Duodenal mucosa (tissue), 2 donors: Measurements from ENCODE around the gene TRPV6.

ENCODE experiments used
- H3K27ac ChIP-seq: one replicate; pipeline ENCODE4 v1.7.0; 2013; ENCODE audit warnings: low read depth, low read length
- H3K27me3 ChIP-seq, 2 donors: one replicate each; pipeline ENCODE4 v1.7.0; 2013; ENCODE audit warnings: low read length in 2 of 2, control low read depth in 1 of 2; ENCODE audit not compliant: insufficient read depth in 2 of 2, control insufficient read depth in 1 of 2
- H3K36me3 ChIP-seq, 2 donors: one replicate each; pipeline ENCODE4 v1.7.0; 2013; ENCODE audit warnings: low read length in 2 of 2, control low read depth in 1 of 2; ENCODE audit not compliant: insufficient read depth in 2 of 2, control insufficient read depth in 1 of 2
- H3K4me1 ChIP-seq, 2 donors: one replicate each; pipeline ENCODE4 v1.7.0; 2013; ENCODE audit warnings: low read length in 2 of 2, control low read depth in 1 of 2; ENCODE audit not compliant: insufficient read depth in 2 of 2, control insufficient read depth in 1 of 2
- H3K4me3 ChIP-seq, 2 donors: one replicate each; pipeline ENCODE4 v1.7.0; 2013; ENCODE audit warnings: low read length in 2 of 2, low read depth in 1 of 2
- H3K9ac ChIP-seq, 2 donors: one replicate each; pipeline ENCODE4 v1.7.0; 2013; ENCODE audit warnings: low read length in 2 of 2, low read depth in 1 of 2
- H3K9me3 ChIP-seq, 2 donors: one replicate each; pipeline ENCODE4 v1.7.0; 2013; ENCODE audit warnings: low read length in 2 of 2, control low read depth in 1 of 2; ENCODE audit not compliant: control insufficient read depth in 1 of 2

TRPV6 gene

DNA sequence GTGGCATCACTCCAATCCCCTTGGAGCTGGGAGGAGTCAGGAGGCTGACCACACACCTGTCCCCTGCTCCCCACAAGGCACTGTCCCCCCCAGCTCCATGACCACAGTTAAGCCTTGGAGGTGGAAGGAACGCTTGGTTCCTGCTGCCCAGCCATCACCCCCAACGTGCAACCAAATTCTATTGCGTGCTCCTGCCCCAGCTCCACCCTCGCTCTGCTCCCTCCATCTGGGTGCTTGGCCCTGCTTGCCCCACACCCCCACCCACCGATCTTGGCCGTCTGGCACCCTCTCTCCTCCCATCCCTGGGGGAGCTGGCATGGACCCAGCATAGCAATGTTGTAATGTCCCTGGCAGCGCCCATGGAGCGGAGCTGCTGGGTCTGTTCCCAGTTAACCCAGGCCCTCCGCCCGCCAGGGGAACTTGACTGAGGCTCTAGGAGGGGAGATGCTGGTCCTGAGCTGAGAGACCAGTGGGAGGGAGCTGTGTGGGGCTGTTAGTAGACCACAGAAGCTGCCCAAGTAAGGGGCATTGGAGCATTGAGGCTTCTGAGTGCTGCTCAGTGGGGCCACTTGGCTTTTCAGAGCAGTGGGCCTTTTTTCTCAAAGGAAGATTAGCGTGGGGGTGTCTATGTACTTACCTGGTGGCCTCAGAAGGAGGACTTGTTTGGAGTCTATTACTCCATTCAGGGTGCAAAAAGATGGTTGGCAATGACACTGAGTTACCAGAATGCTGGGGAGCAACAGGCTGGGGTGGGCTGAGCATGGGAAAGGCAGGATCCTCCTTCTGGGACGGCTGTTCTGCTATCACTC, 29.6 kb downstream of the TRPV6 start:
- Histone ChIP-seq H3K9me3 (no peaks in the 10 kb centered on the region), H3K4me1 (peaks cover 0 to 16% of the 10 kb centered on the region in 2 donors), H3K4me3 (peak overlapping the region in 1 of 2 donors; percentile 59), H3K27me3 (peaks cover 0 to 4% of the 10 kb centered on the region in 2 donors), H3K36me3 (no peaks in the 10 kb centered on the region), H3K9ac (peak overlapping the region in 1 of 2 donors; percentile 21), H3K27ac (no peak overlapping the region)

DNA sequence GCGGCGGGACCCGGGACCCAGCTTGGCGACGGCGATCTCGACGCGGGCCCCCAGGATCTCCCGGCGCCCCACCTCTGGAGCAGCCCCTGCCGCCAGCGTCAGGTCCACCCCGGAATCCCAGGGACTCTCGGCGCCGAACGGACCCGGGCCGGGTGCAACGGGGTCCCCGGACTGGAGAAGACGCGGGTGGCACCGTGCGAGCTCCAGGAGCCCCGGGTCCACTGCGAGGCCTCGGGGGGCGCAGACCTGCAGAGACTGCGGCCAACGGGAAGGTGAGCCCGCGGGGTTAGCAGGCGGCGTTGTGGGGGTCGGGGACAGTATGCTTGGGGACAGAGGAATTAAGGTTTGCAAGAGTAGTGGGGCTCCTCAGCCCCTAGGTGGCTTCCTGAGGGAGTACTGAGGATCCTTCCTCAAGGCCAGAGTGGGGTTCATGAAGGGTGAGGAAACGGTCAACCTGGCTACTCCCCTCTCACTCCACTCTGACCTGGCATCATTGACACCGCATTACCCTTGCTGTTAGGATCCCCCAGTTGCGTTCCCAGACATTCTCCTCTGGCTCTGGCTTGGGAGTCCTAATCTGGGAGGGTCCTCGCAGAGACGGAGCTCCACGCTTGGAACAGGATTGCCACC, 30.3 kb downstream of the TRPV6 start:
- Histone ChIP-seq H3K9me3 (no peaks in the 10 kb centered on the region), H3K27me3 (peaks cover 0 to 4% of the 10 kb centered on the region in 2 donors), H3K27ac (no peak overlapping the region), H3K4me3 (peak overlapping the region; percentile 53 to 59), H3K4me1 (peaks cover 0 to 16% of the 10 kb centered on the region in 2 donors), H3K36me3 (no peaks in the 10 kb centered on the region), H3K9ac (peak overlapping the region in 1 of 2 donors; percentile 21)

DNA sequence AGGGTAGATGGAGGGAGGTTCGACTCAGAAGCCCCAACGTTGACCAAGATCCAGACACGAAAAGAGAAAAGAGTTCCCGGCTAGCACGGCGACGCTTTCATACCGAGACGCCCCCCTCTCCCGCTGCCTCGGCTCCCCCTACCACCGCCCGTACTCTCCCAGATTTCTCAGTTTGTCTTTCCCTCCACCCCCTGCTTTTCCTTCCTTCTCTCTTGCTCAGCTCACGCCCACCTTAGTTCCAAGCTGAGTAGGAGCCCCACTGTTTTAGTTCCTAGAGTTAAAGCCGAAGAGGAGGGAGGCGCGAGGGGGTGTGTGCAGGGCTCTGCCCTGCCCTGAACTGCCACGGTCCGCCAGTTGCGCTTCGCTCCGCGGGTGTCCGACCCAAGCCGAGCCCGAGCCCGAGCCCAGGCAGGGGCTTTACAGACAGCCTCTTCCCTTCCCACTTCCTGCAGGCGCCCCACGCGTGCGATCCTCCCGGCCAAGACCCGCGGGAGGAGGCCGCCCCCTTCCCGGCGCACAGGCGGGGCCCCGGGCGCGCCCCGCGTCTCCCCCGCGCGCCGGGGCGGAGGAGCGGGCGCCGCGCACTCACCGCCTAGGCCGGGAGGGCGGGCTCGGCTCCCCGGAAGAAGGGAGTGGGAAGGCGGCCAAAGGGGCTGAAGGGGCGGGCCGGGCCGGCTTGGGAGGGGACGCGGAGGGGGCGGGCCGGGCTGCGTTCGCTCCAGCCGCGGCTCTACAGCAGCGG, 31.0 kb downstream of the TRPV6 start, which contains the start of gene EPHB6:
Gene EPHB6 (plus strand): TSS at position 705 of the 742 bp plus-strand sequence. CDS start 8,152 bp downstream, outside the sequence.
- no peaks in the 10 kb centered on the region for H3K9me3 ChIP-seq
- H3K4me3 ChIP-seq = peak within 1 kb of the TSS; percentile 82 to 86
- no peaks in the 10 kb centered on the region for H3K36me3 ChIP-seq
- peak within 1 kb of the TSS; percentile 36 to 72 for H3K9ac ChIP-seq
- H3K27ac ChIP-seq = peak within 1 kb of the TSS; percentile 8
- peaks cover 0 to 4% of the 10 kb centered on the region in 2 donors for H3K27me3 ChIP-seq
- peaks cover 0 to 16% of the 10 kb centered on the region in 2 donors for H3K4me1 ChIP-seq

DNA sequence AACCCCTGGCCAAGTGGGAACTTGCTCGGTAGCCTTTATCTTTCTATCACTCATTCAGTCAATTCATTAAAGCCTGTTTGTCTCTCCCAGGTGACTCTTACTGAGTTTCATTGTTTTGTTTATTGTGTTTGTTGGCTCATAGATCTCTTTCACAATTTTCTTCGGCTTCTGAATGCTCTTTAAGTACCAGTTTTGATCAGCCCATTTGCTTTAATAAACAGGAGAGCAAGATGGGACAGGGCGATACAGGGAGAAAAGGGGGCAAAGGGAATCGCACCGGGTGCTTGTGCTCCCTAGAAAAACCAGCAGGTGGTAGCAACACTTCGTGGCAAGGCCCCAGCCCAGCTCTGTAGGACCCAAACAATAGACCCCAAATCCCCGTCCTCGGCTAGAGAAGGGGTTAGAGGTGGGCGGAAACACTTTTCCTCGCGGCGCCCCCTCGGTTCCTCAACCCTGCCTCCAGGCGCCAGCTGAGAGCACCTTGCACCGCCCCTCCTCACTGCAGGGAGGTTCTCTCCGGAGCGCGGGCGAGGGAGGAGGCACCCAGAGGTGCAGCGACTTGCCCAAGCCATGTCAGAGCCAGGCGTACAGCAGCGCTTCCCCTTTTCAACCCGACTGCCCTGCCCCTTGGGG, 31.7 kb downstream of the TRPV6 start:
- Histone ChIP-seq H3K4me1 (peaks cover 0 to 16% of the 10 kb centered on the region in 2 donors), H3K9ac (peak overlapping the region; percentile 36 to 72), H3K27ac (no peak overlapping the region), H3K27me3 (peaks cover 0 to 4% of the 10 kb centered on the region in 2 donors), H3K36me3 (no peaks in the 10 kb centered on the region), H3K9me3 (no peaks in the 10 kb centered on the region), H3K4me3 (peak overlapping the region; percentile 82 to 86)

DNA sequence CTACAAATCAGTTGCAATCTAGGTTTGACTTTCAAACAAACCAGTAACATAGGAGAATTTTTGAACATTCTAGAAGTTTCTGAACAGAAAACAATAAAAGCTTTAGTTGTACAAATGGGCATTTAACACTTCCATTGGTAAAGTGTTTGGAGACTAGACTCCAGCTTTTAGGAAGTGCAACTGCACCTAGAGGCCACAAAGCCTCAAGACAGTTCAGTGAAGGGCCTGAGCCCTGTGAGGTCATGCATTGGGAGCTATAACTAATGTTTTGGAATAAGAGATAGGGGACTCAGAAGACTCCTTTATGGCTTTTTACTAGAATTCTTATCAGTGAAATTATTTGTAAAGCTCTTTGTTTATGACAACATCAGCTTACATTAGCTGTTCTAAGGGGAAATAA, 33.6 kb downstream of the TRPV6 start:
- Histone ChIP-seq H3K27me3 (peaks cover 0 to 4% of the 10 kb centered on the region in 2 donors), H3K36me3 (no peaks in the 10 kb centered on the region), H3K9ac (no peak overlapping the region), H3K4me1 (peaks cover 0 to 16% of the 10 kb centered on the region in 2 donors), H3K4me3 (no peak overlapping the region), H3K27ac (no peak overlapping the region), H3K9me3 (no peaks in the 10 kb centered on the region)

DNA sequence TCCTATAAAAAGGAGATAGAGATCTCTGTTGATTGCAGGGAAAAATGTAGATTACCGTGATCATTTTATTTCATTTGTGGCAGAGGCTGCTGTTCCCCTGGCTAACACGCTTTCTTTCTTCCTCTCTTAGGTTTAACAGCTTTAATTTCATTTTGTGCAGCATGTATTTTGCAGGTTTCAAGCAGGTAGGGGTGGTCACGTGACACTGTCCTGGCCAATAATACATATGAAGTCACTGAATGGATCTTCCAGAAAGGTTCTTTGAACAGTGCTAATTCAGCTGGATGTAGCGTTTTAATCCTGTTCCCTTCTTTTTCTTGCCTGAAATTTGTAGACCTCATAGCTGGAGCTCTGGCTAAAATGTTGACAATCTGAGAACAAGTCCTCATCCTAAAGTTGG, 34.3 kb downstream of the TRPV6 start:
- Histone ChIP-seq H3K4me3 (no peak overlapping the region), H3K4me1 (peaks cover 0 to 16% of the 10 kb centered on the region in 2 donors), H3K9me3 (no peaks in the 10 kb centered on the region), H3K36me3 (no peaks in the 10 kb centered on the region), H3K9ac (no peak overlapping the region), H3K27ac (no peak overlapping the region), H3K27me3 (peaks cover 0 to 4% of the 10 kb centered on the region in 2 donors)

DNA sequence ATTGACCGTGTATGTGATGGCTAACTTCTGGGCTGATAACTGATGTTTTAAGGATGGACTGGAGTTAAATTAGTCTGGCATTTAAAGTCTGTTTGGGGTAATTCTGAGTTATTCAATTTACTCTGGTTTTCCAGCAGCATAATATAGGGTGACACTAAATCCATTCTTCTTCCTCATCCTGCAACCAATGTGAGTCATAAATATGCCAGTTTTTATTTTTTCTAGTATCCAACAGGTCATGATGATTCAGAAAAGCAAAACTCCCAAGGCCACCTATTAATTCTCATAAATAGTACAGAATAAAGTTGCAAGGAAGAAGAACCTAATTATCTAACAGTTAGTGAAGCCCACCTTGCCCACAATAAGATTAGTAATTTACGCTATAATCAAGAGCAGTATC, 38.2 kb downstream of the TRPV6 start:
- Histone ChIP-seq H3K9ac (no peak overlapping the region), H3K4me1 (peaks cover 0 to 4% of the 10 kb centered on the region in 2 donors), H3K27ac (no peak overlapping the region), H3K27me3 (peaks cover 0 to 4% of the 10 kb centered on the region in 2 donors), H3K4me3 (no peak overlapping the region), H3K9me3 (no peaks in the 10 kb centered on the region), H3K36me3 (no peaks in the 10 kb centered on the region)

DNA sequence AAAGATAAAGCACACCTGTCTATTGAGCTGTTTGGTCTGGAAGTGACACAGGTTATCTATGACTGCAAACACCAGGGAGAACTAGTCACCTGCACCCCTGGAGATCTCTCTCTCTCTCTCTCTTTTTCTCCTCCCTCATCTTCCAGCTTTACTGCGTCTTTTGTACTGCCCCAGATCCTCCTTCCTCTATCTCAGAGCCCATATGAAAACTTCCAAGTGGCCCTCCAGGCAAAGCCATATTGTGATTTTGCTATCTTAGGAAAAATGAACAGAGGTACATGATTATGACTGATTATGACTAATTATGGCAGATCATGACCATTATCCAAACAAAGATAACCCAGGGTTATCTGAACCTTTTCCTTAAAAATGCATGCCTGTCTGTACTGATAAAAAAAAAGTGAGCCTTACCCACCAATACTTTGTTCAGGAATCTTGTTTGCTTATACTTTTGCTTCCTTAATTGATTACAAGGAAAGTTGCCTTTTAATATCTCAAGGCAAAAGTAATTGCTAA, 43.2 kb downstream of the TRPV6 start:
- Histone ChIP-seq H3K36me3 (no peaks in the 10 kb centered on the region), H3K27me3 (no peaks in the 10 kb centered on the region), H3K4me1 (peaks cover 0 to 10% of the 10 kb centered on the region in 2 donors)

DNA sequence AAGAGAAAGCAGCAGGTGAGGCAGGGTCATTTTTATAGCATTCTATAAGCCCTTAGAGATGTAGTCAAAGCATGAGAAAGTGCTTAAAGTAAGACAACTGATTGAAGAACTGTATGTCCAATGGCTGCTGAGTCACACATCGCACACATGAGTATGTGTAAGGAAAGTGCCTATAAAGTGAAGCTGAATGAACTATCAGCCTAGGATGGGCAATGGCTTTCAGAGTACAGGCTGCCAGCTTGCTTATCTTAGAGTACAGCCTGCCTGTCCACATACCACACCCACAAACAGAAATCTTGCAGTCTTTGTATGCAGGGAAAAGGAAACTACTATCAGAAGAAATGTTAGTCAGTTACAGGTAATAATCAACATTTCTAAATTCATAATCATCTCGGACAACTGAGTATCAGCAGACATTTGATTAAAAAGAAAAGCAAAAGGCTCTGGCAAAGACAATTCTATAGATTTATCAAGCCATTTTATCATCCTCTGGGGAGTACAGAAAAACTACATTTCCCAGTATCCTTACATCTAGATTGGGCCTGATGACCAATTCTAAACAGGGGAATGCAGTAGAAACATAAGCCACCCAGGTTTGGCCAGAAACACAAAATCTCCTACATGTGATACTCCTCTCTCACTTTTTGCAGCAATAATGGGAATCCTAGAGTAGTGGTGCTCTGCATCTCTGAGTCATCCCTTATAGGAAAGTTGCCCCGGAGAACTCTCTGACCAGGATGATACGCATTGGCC, 46.9 kb downstream of the TRPV6 start:
- H3K27ac ChIP-seq = no peak overlapping the region
- H3K9me3 ChIP-seq = no peaks in the 10 kb centered on the region
- no peaks in the 10 kb centered on the region for H3K27me3 ChIP-seq
- H3K4me3 ChIP-seq = no peak overlapping the region
- H3K9ac ChIP-seq = no peak overlapping the region
- no peaks in the 10 kb centered on the region for H3K36me3 ChIP-seq
- H3K4me1 ChIP-seq = peaks cover 0 to 10% of the 10 kb centered on the region in 2 donors

More for the DNA sequence above, 43.2 kb downstream of the TRPV6 start:
- Histone ChIP-seq H3K9ac (no peak overlapping the region), H3K9me3 (no peaks in the 10 kb centered on the region), H3K4me3 (no peak overlapping the region), H3K27ac (no peak overlapping the region)
